Peyer's patch (tissue), 4 donors: ENCODE data around the gene SLC7A11.

Source experiments
- CTCF ChIP-seq, 6 experiments: fragments of 450-650 bp in 4 of 6; fragments of 200-600 bp in 2 of 6; sonication (generic) in 1 of 6; IDR thresholded peaks; one replicate each; pipeline ENCODE4 v1.5.1; 2017 to 2019; ENCODE audit warnings: antibody characterized with exemption in 6 of 6, mild to moderate bottlenecking in 3 of 6, moderate library complexity in 1 of 6
- POLR2A ChIP-seq, 2 donors: fragments of 450-650 bp; IDR thresholded peaks; one replicate each; pipeline ENCODE4 v1.5.1; 2017; ENCODE audit warnings: antibody characterized with exemption in 2 of 2, mild to moderate bottlenecking in 2 of 2, moderate library complexity in 2 of 2

DNA sequence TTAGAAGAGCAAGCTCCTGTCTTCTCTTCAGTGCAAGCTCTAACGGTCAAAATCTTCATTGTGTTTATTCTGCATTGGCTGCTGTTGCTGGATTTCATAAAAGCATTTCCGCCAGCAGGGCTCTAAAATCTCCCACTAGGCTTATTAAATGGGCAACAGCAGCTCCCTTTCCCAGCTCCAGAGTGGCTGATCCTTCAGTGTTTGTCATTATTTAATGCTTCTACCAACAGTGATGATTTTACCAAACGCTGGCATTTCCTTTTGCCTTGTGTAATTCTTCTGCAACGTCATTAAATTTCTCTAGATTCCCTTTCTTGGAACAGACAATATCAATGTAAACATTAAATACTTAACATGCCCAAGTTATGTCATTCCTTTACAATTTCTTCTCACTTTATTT, 20.1 kb downstream of the SLC7A11 start:
- TF ChIP-seq POLR2A (IDR thresholded peaks at IDR 0.05) (no peak), CTCF (IDR thresholded peaks at IDR 0.05) (no peak)
